Lung (tissue), 12 donors: Measurements from ENCODE around the gene DNMBP. TPM values are rescaled to one million over a fixed set of nuclear protein-coding genes. Genes with fewer than 3 reads are reported as not detected.
"Not testable (repeated sequence)": the region's sequence is repeated elsewhere in the genome, so short reads cannot be mapped to it uniquely, and the experiment has no call there.

Source experiments
- ATAC-seq: fragments of 200-7000 bp; cut with Tn5 transposase; one replicate; pipeline ENCODE4 v1.9.1; 2020; ENCODE audit warnings: moderate number of reproducible peaks; ENCODE audit not compliant: insufficient read depth, low FRiP score
- DNase-seq, 3 donors: peaks; one replicate each; pipeline ENCODE4 v3.0.0-alpha.2; 2013 to 2017
- H3K27ac ChIP-seq, 2 donors: one replicate each; pipeline ENCODE4 v1.5.1; 2013; ENCODE audit warnings: mild to moderate bottlenecking in 2 of 2, moderate library complexity in 2 of 2, control low read depth in 1 of 2, inconsistent platforms in 1 of 2, low read depth in 1 of 2, low read length in 1 of 2
- H3K27me3 ChIP-seq, 3 donors: one replicate each; pipeline ENCODE4 v1.5.1; 2013; ENCODE audit warnings: low read length in 2 of 3; ENCODE audit not compliant: control insufficient read depth in 3 of 3, insufficient read depth in 3 of 3
- H3K36me3 ChIP-seq, 4 donors: one replicate each; pipeline ENCODE4 v1.5.1; 2013; ENCODE audit warnings: low read length in 4 of 4, mild to moderate bottlenecking in 1 of 4, moderate library complexity in 1 of 4; ENCODE audit not compliant: control insufficient read depth in 4 of 4, insufficient read depth in 4 of 4
- H3K4me1 ChIP-seq, 5 donors: one replicate each; pipeline ENCODE4 v1.5.1; 2013; ENCODE audit warnings: low read length in 5 of 5, mild to moderate bottlenecking in 2 of 5, moderate library complexity in 1 of 5; ENCODE audit not compliant: control insufficient read depth in 5 of 5, insufficient read depth in 5 of 5
- H3K4me3 ChIP-seq: one replicate; pipeline ENCODE4 v1.5.1; 2013; ENCODE audit warnings: mild to moderate bottlenecking, control low read depth, moderate library complexity
- H3K9ac ChIP-seq, 2 donors: one replicate each; pipeline ENCODE4 v1.5.1; 2013; ENCODE audit warnings: low read length in 2 of 2, control low read depth in 1 of 2; ENCODE audit not compliant: insufficient read depth in 1 of 2
- H3K9me3 ChIP-seq, 4 donors: one replicate each; pipeline ENCODE4 v1.5.1; 2013; ENCODE audit warnings: low read length in 3 of 4, mild to moderate bottlenecking in 1 of 4, moderate library complexity in 1 of 4; ENCODE audit not compliant: control insufficient read depth in 4 of 4, insufficient read depth in 3 of 4
- WGBS, 2 donors: extraction: QIAGEN DNeasy Blood & Tissue Kit; methylation state at CpG; one replicate each; pipeline ENCODE4 v1.1.7; 2013; 5-methylcytosine and 5-hydroxymethylcytosine counted together
- polyA plus RNA-seq, 2 donors: library from polyadenylated mRNA; stranded (reverse); fragments of 200-250 nt; gene quantifications; one replicate each; pipeline ENCODE4 v1.2.1, GENCODE V29; 2013
- total RNA-seq, 2 donors: library from RNA; depleted of rRNA in 1 of 2; stranded (reverse); fragments of >200 nt in 1 of 2; gene quantifications; one replicate each; pipeline ENCODE4 v1.2.1, GENCODE V29; 2014 to 2021
- TF ChIP-seq, protein P1 (sequence below): IDR thresholded peaks from 2 replicates; pipeline ENCODE4 v1.5.1; 2012; ENCODE audit warnings: mild to moderate bottlenecking; ENCODE audit errors: control extremely low read depth, extremely low read depth
- donor health status: control.
- donor health status: control.
- donor health status: Bipolar disorder and iron deficiency.
- donor health status: healthy.
- donor health status: DM: yes; HTN: yes; CAD: no.

The DNMBP gene
- total and polyA plus RNA-seq, 4 donors: 6.5 to 31.0 (median 12.5) TPM

GRCh38 chr10:99869581-99870122 lies 140.1 kb downstream of the DNMBP start:
- TF ChIP-seq, protein P1, sequence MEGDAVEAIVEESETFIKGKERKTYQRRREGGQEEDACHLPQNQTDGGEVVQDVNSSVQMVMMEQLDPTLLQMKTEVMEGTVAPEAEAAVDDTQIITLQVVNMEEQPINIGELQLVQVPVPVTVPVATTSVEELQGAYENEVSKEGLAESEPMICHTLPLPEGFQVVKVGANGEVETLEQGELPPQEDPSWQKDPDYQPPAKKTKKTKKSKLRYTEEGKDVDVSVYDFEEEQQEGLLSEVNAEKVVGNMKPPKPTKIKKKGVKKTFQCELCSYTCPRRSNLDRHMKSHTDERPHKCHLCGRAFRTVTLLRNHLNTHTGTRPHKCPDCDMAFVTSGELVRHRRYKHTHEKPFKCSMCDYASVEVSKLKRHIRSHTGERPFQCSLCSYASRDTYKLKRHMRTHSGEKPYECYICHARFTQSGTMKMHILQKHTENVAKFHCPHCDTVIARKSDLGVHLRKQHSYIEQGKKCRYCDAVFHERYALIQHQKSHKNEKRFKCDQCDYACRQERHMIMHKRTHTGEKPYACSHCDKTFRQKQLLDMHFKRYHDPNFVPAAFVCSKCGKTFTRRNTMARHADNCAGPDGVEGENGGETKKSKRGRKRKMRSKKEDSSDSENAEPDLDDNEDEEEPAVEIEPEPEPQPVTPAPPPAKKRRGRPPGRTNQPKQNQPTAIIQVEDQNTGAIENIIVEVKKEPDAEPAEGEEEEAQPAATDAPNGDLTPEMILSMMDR: no peak
- H3K9ac ChIP-seq: no peak overlapping the region
- H3K36me3 ChIP-seq: peaks cover 0 to 5% (median 0%) of the 10 kb centered on the region in 4 donors
- 67 to 69% methylated on average over 9 of the region's 9 CpGs for WGBS, 2 donors
- ATAC-seq (no peak), DNase-seq (no peak)
- no peaks in the 10 kb centered on the region for H3K9me3 ChIP-seq
- H3K27me3 ChIP-seq: no peaks in the 10 kb centered on the region
- no peak overlapping the region for H3K27ac ChIP-seq
- H3K4me3 ChIP-seq: no peak overlapping the region
- no peaks in the 10 kb centered on the region for H3K4me1 ChIP-seq

DNA sequence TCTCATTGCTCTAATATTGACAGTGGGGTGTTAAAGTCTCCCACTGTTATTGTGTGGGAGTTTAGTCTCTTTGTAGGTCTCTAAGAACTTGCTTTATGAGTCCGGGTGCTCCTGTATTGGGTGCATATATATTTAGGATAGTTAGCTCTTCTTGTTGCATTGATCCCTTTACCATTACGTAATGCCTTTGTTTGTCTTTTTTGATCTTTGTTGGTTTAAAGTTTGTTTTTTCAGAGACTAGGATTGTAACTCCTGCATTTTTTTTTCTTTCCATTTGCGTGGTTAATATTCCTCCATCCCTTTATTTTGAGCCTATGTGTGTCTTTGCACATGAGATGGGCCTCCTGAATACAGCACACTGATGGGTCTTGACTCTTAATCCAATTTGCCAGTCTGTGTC lies 142.5 kb downstream of the DNMBP start:
- not testable (repeated sequence) for H3K36me3 ChIP-seq, H3K27me3 ChIP-seq, H3K9ac ChIP-seq, H3K4me3 ChIP-seq, H3K9me3 ChIP-seq, H3K4me1 ChIP-seq, H3K27ac ChIP-seq, DNase-seq, ATAC-seq
- WGBS, 2 donors: 61 to 91% methylated on average over 3 of the region's 3 CpGs

DNA sequence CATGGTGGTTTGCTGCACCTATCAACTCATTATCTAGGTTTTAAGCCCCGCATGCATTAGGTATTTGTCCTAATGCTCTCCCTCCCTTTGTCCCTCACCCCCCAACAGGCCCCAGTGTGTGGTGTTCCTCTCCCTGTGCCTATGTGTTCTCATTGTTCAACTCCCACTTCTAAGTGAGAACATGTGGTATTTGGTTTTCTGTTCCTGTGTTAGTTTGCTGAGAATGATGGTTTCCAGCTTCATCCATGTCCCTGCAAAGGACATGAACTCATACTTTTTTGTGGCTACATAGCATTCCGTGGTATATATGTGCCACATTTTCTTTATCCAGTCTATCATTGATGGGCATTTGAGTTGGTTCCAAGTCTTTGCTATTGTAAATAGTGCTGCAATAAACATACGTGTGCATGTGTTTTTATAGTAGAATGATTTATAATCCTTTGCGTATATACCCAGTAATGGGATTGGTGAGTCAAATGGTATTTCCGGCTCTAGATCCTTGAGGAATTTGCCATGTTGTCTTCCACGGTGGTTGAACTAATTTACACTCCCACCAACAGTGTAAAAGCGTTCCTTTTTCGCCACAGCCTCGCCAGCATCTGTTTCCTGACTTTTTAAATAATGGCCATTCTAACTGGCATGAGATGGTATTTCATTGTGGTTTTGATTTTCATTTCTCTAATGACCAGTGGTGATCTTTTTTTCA lies 146.1 kb downstream of the DNMBP start:
- H3K36me3 ChIP-seq, H3K27ac ChIP-seq, H3K9ac ChIP-seq, H3K27me3 ChIP-seq, H3K4me1 ChIP-seq, H3K9me3 ChIP-seq, DNase-seq, H3K4me3 ChIP-seq, ATAC-seq: not testable (repeated sequence)
- 52 to 58% methylated on average over 9 of the region's 9 CpGs for WGBS, 2 donors

- ATAC-seq: no peak
- 95% methylated on average over 8 of the region's 8 CpGs for WGBS, 2 donors
These were observed 149.3 kb downstream of the DNMBP start for GRCh38 chr10:99860466-99860865.

More at GRCh38 chr10:99860466-99860865, 149.3 kb downstream of the DNMBP start:
- Histone ChIP-seq H3K27me3 (no peaks in the 10 kb centered on the region), H3K27ac (no peak overlapping the region), H3K4me1 (no peaks in the 10 kb centered on the region), H3K36me3 (no peaks in the 10 kb centered on the region), H3K4me3 (no peak overlapping the region), H3K9me3 (no peaks in the 10 kb centered on the region), H3K9ac (no peak overlapping the region)
- no peak for DNase-seq
- TF ChIP-seq, protein P1: no peak
